Fibroblast of villous mesenchyme (primary cell): ENCODE results near the gene MARS2. TPM values are rescaled to one million over a fixed set of nuclear protein-coding genes. Genes with fewer than 3 reads are reported as not detected.
A peak's percentile ranks its signal among the peaks of the same experiment; 100 is the strongest.

ENCODE experiments used
- DNase-seq: peaks from one replicate; pipeline ENCODE4 v3.0.0-alpha.2; 2010; ENCODE audit warnings: low read depth
- H3K4me3 ChIP-seq: 2 replicates; pipeline ENCODE4 v1.5.1; 2011; ENCODE audit warnings: low read depth, mild to moderate bottlenecking, low read length
- CTCF ChIP-seq: IDR thresholded peaks from 2 replicates; pipeline ENCODE4 v1.5.1; 2012; ENCODE audit warnings: low read depth, mild to moderate bottlenecking, low read length; ENCODE audit not compliant: insufficient read depth
- total RNA-seq: library from RNA; depleted of rRNA; stranded (reverse); fragments of >200 nt; gene quantifications from 2 replicates; pipeline ENCODE4 v1.2.3, GENCODE V29; 2012

The MARS2 gene
- 3.9 and 5.2 TPM in 2 replicates for total RNA-seq

DNA sequence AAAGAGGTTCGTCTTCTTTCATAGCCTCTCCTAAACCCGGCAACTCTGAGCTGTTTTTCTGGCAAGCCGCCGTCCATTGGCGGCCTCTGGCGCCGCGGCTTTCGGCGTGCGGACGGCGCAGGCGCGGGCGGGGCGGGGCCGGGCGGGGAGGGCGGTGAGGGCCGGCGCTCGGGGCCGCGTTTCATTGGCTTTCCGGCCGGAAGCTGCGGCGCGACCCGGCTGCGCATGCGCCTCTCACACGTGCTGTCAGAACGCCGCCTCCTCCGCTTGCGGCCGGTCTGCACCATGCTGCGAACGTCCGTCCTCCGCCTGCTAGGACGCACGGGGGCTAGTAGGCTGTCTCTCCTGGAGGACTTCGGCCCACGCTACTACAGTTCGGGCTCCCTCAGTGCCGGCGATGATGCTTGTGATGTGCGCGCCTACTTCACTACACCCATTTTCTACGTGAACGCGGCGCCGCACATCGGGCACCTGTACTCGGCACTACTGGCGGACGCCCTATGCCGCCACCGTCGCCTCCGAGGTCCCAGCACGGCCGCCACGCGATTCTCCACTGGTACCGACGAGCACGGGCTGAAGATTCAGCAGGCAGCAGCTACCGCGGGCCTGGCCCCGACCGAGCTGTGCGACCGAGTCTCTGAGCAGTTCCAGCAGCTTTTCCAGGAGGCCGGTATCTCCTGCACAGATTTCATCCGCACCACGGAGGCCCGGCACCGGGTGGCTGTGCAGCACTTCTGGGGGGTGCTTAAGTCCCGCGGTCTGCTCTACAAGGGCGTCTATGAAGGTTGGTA lies at the start of gene MARS2:
MARS2 (plus strand) TSS at position 249 of the 791 bp plus-strand sequence; CDS start at position 286, 37 bp downstream.
- peak within 1 kb of the TSS; percentile 87 for H3K4me3 ChIP-seq
- no peak for TF ChIP-seq CTCF
- DNase-seq = peak; percentile 90

DNA sequence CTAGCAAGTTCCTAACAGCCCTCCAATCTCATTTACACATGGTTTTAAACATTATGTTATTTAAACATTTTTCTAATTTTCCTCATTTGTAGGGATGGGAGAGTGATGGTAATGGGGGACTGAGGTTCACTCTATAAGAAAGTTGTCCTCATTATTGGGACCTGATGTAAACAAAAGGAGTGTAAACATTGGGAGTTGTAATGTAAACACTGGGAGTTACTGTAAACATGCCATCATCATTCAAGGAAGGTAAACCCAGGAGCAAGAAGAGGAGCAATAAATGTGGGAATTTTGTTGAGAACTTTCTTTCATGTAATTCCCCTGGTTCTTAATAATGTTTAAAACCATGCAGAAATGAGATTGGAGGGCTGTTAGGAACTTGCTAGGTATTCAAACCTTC lies 47.6 kb upstream of the MARS2 start:
- H3K4me3 ChIP-seq = no peak overlapping the region
- TF ChIP-seq CTCF = no peak
- no peak for DNase-seq

GRCh38 chr2:197661626-197662025 lies 43.5 kb upstream of the MARS2 start:
- no peak for DNase-seq
- no peak for TF ChIP-seq CTCF
- no peak overlapping the region for H3K4me3 ChIP-seq

DNA sequence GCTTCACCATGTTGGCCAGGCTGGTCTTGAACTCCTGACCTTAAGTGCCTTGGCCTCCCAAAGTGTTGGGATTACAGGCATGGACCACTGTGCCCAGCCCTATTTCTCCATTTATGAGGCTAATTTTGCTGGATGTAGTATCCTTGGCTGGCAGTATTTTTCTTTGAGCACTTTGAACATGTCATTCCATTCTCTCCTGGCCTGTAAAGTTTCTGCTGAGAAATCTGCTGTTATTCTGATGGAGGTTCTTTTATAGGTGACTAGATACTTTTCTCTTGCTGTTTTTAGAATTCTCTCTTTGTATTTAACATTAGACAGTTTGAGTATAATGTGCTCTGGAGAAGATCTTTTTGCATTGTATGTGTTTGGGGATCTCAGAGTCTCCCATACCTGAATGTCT lies 38.9 kb upstream of the MARS2 start:
- no peak for DNase-seq
- TF ChIP-seq CTCF = no peak
- no peak overlapping the region for H3K4me3 ChIP-seq

- TF ChIP-seq CTCF = no peak
Measured at GRCh38 chr2:197668296-197668695, 36.9 kb upstream of the MARS2 start.

GRCh38 chr2:197669077-197669476 lies 36.1 kb upstream of the MARS2 start:
- no peak for DNase-seq
- no peak overlapping the region for H3K4me3 ChIP-seq
- no peak for TF ChIP-seq CTCF

More at GRCh38 chr2:197668296-197668695, 36.9 kb upstream of the MARS2 start:
- H3K4me3 ChIP-seq = no peak overlapping the region
- no peak for DNase-seq
